HUDEP-2 (cell line): Measurements from ENCODE around the gene CMBL.
"Not testable (repeated sequence)": the region's sequence is repeated elsewhere in the genome, so short reads cannot be mapped to it uniquely, and the experiment has no call there.

Experiments used
- DNase-seq, 76 experiments: peaks; one replicate each; lab custom pipeline; 2025; ENCODE audit not compliant: unreplicated experiment in 76 of 76; lab: John Stamatoyannopoulos, UW

The CMBL gene

DNA sequence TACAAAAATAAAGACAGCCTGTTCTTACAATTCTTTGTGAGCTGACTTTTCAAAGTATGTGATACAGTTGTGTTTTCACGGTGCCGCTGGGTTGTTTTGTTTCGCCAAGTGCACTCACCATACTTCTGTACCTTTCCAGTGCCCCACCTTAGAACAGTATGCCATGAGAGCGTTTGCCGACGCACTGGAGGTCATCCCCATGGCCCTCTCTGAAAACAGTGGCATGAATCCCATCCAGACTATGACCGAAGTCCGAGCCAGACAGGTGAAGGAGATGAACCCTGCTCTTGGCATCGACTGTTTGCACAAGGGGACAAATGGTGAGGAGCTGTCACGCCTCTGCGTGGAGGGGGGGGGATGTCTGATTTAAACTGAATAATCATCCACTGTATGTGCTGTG is 44.7 kb downstream of the CMBL start:
- no peak for DNase-seq

DNA sequence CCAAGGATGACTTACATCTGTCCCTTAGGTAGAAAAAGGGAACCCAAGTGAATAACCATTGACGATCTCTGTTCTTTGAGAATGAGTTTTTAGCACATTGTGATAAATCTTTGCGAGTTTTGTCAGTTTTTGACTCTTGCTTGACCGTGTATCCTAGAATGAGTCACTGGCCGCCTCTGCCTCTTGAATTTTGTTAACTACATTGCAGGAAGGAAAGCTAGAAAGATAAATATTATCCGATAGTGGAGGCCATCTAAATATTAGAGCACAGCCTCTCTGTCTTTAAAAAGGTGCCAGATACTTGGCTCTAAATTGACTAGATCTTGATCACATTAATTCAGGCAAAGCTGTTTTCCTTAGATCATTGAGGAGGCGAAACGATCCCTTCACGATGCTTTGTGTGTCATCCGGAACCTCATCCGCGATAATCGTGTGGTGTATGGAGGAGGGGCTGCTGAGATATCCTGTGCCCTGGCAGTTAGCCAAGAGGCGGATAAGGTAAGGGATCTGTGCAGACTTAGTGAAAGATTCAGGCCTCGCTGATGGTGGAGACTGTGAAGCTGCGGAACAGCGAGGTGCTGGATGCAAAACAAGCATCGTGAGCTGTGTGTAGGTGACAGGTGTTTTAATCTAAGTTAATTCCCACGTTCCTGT is 45.5 kb downstream of the CMBL start:
- no peak for DNase-seq

DNA sequence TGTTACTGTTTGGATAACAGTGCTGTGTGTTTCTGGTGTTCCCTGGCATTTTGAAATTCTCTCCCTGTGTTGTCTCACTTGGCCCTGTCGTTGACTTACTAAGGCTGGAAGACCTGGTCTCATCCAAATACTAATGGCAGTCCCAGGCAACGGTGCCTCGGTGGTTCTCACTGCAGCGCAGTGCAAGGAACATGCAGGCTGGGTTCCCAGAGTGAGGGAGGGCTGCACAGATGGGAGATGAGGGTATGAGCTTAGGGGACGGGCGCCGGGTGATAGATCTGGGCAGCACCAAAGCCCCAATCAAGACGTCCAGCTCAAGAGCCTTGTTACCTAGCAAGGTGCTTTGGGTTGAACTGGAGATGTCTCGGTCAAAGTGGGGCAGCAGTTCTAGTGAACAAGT is 46.6 kb downstream of the CMBL start:
- DNase-seq = no peak

GRCh38 chr5:10259899-10260298 is 47.8 kb downstream of the CMBL start:
- DNase-seq = no peak

DNA sequence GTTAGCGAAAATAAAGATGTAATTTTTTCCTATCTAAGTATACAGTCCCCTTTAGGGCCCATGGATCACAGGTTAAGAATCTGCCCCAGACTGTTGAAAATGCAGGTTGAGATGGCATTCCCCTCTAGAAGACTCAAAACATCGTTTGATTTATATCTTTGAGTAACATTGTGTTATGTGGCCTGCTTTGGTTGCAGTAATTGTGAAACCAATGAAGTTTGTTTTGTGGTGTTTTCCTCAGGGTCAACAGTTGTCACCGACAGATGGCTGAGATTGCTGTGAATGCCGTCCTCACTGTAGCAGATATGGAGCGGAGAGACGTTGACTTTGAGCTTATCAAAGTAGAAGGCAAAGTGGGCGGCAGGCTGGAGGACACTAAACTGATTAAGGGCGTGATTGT is 49.8 kb downstream of the CMBL start:
- DNase-seq = peak in 19 of 76 experiments; percentile 4 to 46 (median 12)

DNA sequence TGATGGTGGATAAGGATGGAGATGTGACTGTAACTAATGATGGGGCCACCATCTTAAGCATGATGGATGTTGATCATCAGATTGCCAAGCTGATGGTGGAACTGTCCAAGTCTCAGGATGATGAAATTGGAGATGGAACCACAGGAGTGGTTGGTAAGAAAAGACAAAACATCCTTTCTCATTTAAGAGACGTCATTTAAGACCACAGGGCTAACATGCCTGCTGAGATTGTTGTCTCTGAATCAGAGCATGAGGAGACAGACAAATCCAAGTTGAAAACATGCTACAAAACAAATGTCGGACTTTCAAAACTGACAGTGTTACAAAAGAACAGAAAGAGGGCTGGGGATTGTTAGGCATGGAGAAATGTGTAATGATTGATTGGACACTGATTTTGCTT is 53.0 kb downstream of the CMBL start:
- no peak for DNase-seq

DNA sequence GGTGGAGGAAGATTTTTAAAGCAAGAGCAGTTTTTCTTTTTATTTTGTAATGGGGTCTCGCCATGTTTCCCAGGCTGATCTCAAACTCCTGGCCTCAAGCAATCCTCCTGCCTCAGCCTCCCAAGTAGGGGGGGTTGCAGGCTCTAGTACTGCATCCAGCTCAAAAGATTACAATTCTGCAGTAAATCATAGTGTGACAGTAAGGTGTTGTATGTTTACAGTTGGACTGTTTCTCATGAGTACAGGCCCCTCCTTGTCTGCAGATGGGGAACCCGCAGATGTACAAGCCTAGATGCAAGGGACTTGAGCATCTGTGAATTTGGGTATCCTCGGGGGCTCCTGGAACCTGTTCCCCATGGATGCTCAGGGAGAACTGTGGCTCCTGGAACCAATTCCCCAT is 54.3 kb downstream of the CMBL start:
- no peak for DNase-seq

DNA sequence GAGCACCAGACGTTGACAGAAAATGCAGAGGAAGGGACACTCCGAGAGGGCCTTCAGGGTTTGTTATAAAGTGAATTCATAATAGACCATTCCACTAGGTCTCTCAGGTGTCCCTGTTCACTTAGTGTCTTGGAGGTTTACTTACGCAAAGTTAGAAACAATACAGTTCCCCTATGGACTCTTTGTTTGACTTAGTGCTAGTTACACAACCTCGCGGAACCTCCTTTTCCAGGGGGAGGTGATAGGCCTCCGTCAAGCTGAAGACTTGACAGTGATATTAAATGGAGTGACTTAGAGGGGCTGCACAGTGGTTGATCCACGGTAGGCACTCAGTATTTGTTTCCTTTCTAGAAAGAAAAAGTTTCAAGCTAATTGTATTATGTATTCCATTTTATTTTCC is 56.3 kb downstream of the CMBL start:
- DNase-seq = no peak

DNA sequence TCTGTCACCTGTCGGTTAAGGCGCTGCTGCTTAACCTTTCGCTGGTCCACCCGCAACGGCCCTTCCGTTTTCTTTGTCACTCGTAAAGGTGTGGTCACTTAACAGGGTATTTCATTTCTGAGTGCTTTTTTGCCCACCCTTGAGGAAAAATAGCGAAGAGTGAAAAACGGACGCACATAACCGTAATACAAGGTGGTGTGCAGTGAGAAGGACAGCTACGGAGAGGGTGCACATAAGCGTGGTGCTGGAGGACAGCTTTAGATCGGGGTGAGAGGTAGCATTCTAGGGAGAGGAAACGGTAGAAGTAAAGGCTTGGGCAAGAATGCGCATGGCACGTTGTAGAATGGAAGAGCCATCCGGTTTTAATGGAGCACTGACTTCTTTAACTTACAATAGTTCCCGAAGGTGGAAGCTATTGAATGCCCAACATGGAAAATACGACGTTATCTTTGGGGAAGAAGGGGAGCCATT is 56.9 kb downstream of the CMBL start:
- DNase-seq = peak in 2 of 76 experiments; percentile 32 to 34

DNA sequence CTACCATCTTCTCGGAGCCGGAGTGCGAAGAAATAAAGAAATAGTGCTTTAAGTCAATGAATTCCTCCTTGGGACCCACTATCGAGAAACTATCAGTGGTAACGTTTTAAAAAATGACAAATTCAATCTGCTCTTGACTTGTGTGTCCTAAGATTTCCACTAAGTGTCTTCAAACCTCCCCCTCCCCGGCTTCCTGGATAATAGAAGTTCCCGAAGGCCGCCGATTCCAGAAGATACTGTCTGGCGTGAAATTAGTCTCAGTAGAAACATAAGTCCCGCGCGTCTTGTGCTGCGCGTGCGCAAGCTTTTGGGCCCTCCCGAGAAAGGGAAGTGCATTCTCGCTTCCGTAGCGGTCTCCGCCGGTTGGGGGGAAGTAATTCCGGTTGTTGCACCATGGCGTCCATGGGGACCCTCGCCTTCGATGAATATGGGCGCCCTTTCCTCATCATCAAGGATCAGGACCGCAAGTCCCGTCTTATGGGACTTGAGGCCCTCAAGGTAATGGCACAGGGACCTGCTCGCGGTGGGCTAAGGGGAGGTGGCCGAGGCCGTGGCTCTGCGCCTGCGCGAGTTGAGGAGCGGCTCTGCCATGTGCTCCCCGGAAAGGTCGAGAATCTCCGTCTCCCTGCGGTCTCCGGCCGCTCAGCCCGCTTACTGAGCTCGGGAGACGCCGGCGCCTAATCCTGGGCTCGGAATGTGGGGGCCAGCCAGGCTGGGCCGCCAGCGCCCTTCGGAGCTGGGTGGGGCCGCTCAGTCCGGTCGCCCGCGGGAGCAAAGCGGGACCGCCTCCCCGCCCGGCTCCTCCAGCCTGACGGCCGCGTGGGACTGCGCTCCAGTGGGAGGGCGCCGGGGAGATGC is 57.5 kb downstream of the CMBL start, which contains the start of gene CCT5:
TSS of gene CCT5 (plus strand) at position 333 of the 858 bp plus-strand sequence. CDS start at position 394, 61 bp downstream.
- peak; percentile 32 to 95 (median 85) for DNase-seq

DNA sequence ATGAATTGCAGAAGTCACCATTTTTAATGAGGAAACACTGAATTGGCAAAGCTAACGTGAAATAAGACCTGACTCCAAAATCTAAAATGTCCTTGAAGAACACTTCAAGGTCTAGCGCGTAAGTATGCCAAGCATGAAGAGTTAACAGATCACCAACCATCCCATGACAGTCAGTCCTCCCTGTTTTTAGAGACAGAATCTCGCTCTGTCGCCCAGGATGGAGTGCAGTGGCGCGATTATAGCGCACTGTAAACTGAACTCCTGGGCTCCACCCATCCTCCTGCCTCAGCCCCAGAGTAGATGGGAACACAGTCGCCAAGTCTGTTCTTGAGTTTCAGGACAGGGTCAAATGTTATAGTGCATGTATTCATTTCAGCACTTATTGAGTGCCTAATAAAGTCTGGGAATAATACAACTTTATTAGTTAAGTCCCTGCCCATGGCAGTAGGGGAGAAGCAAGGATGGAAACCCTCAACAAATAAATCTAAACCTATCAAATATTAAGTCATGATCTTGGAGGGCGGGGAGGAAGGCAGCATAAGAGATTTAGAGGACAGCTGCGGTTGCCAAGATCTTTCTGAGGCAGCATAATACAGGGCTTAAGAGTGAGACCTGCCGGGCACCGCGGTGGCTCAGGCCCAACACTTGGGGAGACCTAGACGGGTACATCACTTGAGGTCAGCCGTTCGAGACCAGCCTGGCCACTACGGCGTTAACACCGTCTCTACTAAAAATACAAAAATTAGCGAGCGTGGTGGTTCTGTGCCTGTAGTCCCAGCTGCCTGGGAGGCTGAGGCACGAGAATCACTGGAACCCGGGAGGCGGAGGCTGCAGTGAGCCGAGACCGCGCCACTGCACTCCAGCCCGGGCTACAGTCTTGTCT is 59.1 kb downstream of the CMBL start:
- DNase-seq = no peak

GRCh38 chr5:10247217-10247616 is 60.5 kb downstream of the CMBL start:
- not testable (repeated sequence) for DNase-seq

- no peak for DNase-seq
Measured at GRCh38 chr5:10246761-10247160, 60.9 kb downstream of the CMBL start.

DNA sequence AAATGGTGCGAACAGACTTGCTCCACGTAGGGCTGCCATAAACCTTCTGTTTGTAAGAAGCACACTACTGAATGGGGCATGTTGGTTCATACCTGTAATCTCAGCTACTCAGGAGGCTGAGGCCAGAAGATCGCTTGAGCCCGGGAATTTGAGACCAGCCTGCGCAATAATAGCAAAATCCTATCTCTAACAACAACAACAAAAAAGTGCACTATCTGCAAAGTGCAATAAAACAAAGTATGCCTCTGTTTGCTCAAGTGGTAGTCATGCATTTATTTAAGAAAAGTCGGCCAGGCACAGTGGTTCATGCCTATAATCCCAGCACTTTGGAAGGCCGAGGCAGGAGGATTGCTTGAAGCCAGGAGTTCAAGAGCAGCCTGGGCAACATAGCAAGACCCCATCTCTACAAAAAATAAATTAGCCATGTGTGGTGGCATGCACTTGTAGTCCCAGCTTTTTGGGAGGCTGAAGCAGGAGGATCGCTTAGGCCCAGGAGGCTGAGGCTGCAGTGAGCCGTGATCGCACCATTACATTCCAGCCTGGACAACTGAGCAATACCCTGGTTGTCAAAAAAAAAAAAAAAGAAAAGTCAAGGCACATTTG is 63.3 kb downstream of the CMBL start:
- DNase-seq = no peak

DNA sequence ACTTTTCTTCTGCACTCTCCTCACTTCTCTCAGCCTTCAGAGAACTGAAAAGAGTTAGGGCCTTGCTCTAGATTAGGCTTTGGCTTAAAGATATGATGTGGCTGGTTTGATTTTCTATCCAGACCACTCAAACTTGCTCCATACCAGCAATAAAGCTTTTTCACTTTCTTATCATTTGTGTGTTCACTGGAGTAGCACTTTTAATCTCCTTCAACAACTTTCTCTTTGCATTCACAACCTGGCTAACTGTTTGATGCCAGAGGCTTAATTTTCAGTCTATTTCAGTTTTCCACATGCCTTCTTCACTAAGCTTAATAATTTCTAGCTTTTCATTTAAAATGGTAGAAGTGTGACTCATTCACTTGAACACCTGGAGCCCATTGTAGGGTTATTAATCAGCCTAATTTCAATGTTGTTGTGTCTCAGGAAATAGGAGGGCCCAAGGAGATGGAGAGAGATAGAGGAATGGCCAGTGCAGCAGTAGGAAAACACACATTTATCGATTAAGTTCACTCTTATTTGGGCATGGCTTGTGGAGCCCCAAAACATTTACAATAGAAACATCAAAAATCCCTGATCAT is 64.0 kb downstream of the CMBL start:
- DNase-seq = no peak

GRCh38 chr5:10235350-10235749 is 72.4 kb downstream of the CMBL start:
- no peak for DNase-seq

GRCh38 chr5:10233505-10233904 is 74.2 kb downstream of the CMBL start:
- no peak for DNase-seq

DNA sequence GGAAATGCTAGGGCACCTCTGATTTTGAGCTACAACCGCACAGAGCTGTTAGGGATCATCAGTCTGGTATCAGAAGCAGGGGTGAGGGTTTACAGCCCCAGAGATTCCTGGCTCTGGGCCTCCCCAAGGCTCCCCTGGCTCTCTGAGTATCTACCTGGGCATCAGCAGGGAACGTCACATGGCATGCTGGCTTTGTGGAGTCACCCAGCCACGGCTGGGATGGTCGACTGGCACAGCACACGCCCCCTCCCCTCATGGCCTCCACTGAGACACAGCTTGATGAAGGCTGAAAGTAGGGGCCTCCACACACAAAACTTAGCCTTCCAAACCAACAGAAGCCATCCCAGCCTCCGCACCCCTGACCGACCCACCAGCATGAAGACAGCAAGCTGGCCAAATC is 74.7 kb downstream of the CMBL start:
- DNase-seq = no peak

GRCh38 chr5:10232386-10232785 is 75.3 kb downstream of the CMBL start:
- DNase-seq = no peak
